ENCODE measurements around the gene TRPC6. TPM values are rescaled to one million over a fixed set of nuclear protein-coding genes. Genes with fewer than 3 reads are reported as not detected.
"Not testable (repeated sequence)": the region's sequence is repeated elsewhere in the genome, so short reads cannot be mapped to it uniquely, and the experiment has no call there.

Gene TRPC6
- polyA plus RNA-seq, 1 donor from 2014 or later, result not detected

DNA sequence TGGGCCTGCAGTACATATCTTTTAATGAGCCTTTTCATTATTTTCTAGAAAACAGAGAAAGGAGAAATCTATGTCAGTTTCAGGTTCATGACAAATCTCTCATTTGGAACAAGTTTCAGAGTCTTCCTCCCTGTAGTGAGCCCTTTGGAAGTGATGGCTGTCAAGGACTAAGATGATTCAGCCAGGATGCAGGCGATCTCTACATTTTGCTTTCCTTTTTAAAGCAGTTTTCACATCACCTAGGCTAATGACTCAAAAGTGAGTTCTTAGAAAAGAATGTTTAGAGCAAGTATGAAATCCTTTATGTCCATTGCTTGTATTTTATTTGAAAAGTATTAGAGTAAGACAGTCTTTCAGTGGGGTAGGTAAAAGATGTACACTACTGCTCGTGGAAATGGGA is 130.1 kb downstream of the TRPC6 start:
- no peak overlapping the region for H3K4me3 Mint-ChIP-seq
- no peak overlapping the region for H3K27ac Mint-ChIP-seq
- H3K27me3 Mint-ChIP-seq, result peaks cover 4% of the 10 kb centered on the region
- H3K36me3 Mint-ChIP-seq, result no peaks in the 10 kb centered on the region
- peaks cover 0 to 5% (median 2%) of the 10 kb centered on the region in 3 donors for H3K4me1 Mint-ChIP-seq
- no peaks in the 10 kb centered on the region for H3K9me3 Mint-ChIP-seq

DNA sequence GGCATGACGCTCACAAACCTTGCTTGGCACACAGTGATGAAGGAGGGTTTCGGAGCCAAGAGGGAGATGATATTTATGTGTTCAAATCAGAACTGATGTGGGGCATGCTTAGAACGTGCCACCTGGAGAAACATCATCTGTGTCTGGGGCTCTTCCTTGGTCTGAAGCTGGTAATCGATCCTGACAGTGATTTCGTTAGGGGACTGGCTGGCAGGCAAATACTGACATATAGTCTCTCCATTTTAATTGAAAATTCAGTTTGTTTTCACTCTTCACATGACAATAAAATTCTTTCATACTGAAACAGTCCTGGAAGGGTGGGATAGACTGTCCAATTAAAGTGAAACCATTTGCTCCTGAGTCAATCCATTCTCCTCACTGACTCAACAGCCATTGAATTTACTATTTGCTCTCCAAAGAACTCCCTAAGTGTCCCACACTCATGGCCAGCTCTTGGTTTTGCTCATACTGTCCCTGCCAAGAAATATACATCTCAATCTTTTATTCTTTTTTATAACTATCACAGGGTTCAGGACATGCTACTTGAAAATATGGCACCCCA is 134.8 kb downstream of the TRPC6 start:
- peaks cover 0 to 4% (median 4%) of the 10 kb centered on the region in 3 donors for H3K4me1 Mint-ChIP-seq
- H3K27ac Mint-ChIP-seq, result no peak overlapping the region
- no peaks in the 10 kb centered on the region for H3K36me3 Mint-ChIP-seq
- no peak overlapping the region for H3K4me3 Mint-ChIP-seq
- H3K27me3 Mint-ChIP-seq, result peaks cover 5% of the 10 kb centered on the region
- no peaks in the 10 kb centered on the region for H3K9me3 Mint-ChIP-seq

DNA sequence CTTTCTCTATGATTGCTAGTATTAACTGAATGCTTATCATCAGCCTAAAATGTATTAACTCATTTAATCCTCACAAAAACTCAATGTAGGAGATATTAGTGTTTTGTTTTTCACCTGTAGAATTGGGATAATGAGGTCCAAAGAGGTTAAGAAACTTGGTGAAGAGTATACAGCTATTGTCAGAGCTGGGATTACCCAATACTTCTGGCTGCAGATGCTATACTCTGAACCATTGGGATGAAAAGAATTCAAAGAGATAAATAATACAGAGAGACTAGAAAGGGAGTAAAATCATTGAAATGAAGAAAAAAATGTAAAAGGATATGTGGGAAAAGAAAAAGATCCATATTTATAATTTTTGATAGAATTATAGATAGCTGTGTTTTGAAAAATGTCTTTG is 137.1 kb downstream of the TRPC6 start:
- H3K27me3 Mint-ChIP-seq, result peaks cover 3% of the 10 kb centered on the region

DNA sequence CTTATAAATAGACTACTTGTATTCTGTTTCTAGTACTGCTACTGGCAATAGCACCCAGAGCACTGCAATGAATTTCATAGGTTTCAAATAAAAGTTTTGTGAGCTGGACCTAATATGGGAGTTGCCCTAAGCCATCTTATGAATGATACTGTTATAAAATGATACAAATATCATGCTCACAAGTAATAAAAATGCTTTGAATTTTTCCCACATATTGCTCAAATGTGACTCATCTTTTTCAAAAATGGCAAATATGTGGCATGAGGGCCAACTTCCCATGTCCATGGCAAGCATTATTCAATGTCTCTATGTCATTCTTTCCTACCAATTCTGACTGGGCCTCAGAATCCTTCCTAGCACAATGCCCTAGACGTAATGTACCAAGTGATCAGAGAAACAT is 137.6 kb downstream of the TRPC6 start:
- Mint-ChIP-seq H3K4me3 (no peak overlapping the region), H3K36me3 (peaks cover 1% of the 10 kb centered on the region), H3K4me1 (peaks cover 0 to 5% (median 5%) of the 10 kb centered on the region in 3 donors), H3K27ac (no peak overlapping the region), H3K9me3 (no peaks in the 10 kb centered on the region), H3K27me3 (peaks cover 3% of the 10 kb centered on the region)

More for the DNA sequence above, 137.1 kb downstream of the TRPC6 start:
- no peaks in the 10 kb centered on the region for H3K9me3 Mint-ChIP-seq
- no peaks in the 10 kb centered on the region for H3K36me3 Mint-ChIP-seq
- H3K4me3 Mint-ChIP-seq, result no peak overlapping the region
- H3K27ac Mint-ChIP-seq, result no peak overlapping the region
- peaks cover 0 to 5% (median 5%) of the 10 kb centered on the region in 3 donors for H3K4me1 Mint-ChIP-seq

DNA sequence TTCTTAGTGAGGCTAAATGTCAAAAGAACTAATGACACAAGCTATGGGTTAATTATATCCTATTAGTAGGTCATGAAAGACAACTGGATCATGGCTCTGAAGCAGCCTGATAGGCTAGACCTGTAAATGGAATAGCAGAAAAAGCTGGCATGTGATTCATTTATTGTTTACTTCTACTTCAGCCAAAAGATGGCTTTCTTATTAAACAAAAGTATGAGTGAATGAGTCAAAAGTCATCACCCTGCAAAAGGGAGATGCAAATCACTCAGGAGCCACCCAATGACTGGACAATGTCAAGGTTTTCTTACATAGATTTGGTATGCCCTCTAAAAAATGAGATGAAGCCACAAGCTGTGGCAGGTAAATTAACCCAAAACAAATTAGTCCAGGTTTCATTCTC is 138.0 kb downstream of the TRPC6 start:
- Mint-ChIP-seq H3K4me3 (no peak overlapping the region), H3K4me1 (peaks cover 0 to 5% (median 5%) of the 10 kb centered on the region in 3 donors), H3K36me3 (peaks cover 2% of the 10 kb centered on the region), H3K9me3 (no peaks in the 10 kb centered on the region), H3K27ac (no peak overlapping the region), H3K27me3 (peaks cover 3% of the 10 kb centered on the region)

DNA sequence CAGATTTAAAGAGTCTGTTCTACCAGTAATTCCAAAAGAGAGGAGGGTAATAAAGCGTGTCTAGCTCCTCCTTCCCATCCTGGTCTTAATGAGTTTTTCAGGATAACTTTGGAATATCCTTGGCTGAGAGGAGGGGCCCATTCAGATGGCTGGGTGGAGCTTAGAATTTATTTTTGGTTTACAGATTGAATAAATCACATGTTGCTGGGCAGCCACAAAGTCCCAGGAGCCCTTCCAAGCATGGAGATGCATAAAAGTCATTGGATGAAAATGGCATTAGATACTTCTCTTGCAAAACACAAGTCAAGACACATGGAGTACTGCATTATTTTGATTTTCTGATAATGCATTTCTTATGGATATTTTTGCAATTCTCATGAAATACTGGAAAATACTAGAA is 139.0 kb downstream of the TRPC6 start:
- Mint-ChIP-seq H3K27me3 (peaks cover 1% of the 10 kb centered on the region), H3K4me1 (peaks cover 0 to 5% (median 5%) of the 10 kb centered on the region in 3 donors), H3K4me3 (no peak overlapping the region), H3K9me3 (peaks cover 0 to 3% (median 0%) of the 10 kb centered on the region in 3 donors), H3K36me3 (peaks cover 2% of the 10 kb centered on the region), H3K27ac (no peak overlapping the region)

DNA sequence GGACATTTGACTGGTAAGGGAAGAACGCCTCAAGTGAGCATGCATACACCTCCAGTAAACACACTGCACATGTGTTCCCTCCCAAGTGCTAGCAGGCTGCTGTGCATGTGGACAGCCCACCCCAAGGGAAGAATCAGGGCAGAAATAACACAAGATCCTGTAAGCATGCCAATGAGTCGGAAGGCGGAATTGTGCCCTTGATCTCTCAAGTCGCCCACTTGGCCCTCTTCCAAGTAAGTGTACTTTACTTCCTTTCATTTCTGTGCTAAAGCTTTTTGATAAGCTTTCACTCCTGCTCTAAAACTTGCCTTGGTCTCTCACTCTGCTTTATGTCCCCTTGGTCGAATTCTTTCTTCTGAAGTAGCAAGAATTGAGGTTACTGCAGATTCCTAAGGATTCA is 139.6 kb downstream of the TRPC6 start:
- H3K4me3 Mint-ChIP-seq, result no peak overlapping the region
- H3K27ac Mint-ChIP-seq, result peak overlapping the region in 1 of 3 donors; percentile 35
- H3K4me1 Mint-ChIP-seq, result peaks cover 0 to 5% (median 5%) of the 10 kb centered on the region in 3 donors
- peaks cover 1% of the 10 kb centered on the region for H3K27me3 Mint-ChIP-seq
- H3K36me3 Mint-ChIP-seq, result peaks cover 2% of the 10 kb centered on the region
- H3K9me3 Mint-ChIP-seq, result peaks cover 0 to 3% (median 0%) of the 10 kb centered on the region in 3 donors

DNA sequence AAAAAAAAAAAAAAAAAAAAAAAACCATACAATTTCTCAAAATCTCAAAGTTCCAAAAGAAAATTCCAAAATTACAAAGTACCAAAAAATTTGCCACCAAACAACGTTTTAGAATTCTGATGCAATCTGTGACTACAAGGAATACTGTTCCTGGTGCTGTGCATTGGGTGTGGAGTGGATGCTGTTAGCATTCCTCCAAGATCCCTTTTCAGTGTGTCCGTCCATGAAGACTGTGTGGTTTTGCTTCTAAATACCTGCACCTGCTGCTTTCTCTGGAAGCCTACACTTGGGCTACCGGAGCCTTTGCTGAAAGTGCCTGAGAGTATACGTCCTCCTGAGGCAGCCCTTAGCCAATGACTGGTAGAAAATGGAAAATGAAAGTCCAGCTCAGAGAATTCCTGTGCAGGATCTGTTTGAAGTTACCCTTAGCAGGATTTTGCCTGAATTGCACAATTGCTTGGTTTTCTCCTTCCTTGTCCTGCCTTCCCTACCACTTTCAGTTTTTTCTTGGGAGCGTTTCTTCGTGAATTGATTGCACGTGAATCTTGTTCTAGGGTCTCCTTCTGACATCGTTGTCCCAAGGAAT is 140.8 kb downstream of the TRPC6 start:
- H3K9me3 Mint-ChIP-seq, result peaks cover 0 to 3% (median 3%) of the 10 kb centered on the region in 3 donors
- peaks cover 2% of the 10 kb centered on the region for H3K36me3 Mint-ChIP-seq
- H3K27ac Mint-ChIP-seq, result no peak overlapping the region
- no peak overlapping the region for H3K4me3 Mint-ChIP-seq
- H3K4me1 Mint-ChIP-seq, result peaks cover 0 to 5% (median 5%) of the 10 kb centered on the region in 3 donors
- peaks cover 3% of the 10 kb centered on the region for H3K27me3 Mint-ChIP-seq

DNA sequence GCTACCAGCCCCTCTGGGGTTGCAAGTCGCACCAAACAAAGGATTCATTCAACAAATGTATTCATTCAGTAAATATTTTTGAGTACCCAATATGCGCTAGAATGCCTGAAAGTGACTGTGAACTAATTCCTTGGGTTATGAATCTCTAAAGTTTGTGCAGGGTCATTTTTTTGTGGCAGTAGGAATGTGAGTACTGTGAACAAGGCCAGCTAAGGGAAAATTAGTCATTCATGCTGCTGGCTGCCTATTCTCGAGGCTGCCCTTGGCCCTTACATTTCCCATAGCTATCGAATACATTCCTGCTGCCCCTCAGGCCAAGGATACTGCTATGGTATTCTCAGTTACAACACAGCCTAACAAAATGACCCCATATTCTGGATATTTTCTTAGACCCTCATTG is 141.6 kb downstream of the TRPC6 start:
- Mint-ChIP-seq H3K36me3 (peaks cover 2% of the 10 kb centered on the region), H3K4me3 (no peak overlapping the region), H3K4me1 (peaks cover 0 to 5% (median 5%) of the 10 kb centered on the region in 3 donors), H3K9me3 (peaks cover 0 to 3% (median 3%) of the 10 kb centered on the region in 3 donors), H3K27ac (no peak overlapping the region), H3K27me3 (peaks cover 2% of the 10 kb centered on the region)

DNA sequence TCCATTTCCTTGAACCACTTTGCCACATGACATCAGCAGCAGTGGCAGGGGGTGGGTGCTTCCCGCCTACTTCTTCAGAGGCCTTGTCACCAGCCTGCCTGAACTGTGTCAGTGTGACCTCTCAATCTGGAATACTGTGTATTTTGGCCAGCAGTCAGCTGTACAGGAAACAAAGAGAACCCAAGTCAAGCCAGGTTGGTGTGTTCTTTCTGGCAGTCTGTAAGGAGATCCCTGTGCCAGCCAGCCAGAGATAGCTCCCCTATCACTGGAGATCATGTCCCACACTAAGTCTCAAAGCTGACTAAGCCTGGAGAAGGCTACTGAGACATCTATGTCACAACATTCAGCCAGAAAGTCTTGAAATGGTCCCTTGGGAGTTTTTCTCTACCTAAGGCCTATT is 142.1 kb downstream of the TRPC6 start:
- Mint-ChIP-seq H3K36me3 (peaks cover 2% of the 10 kb centered on the region), H3K27ac (no peak overlapping the region)

DNA sequence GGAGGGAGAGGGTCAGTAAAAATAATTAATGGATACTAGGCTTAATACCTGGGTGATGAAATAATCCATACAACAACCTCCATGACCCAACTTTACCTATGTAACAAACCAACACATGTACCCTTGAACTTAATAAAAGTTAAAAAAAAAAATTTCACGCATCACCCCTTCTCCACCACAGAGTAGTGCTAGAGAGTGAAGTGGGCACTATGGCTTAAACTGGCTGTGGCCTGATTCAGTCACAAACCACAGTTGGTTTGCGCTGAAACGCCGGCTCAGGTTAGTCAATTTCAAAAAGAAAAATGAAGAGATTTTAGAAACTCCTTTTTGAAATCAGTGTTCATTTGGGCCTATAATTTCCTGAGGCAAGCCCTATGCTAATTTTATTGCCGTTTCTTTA is 144.3 kb downstream of the TRPC6 start:
- H3K27me3 Mint-ChIP-seq, result peaks cover 10% of the 10 kb centered on the region
- peaks cover 0 to 3% (median 3%) of the 10 kb centered on the region in 3 donors for H3K9me3 Mint-ChIP-seq
- H3K27ac Mint-ChIP-seq, result no peak overlapping the region
- peaks cover 0 to 5% (median 5%) of the 10 kb centered on the region in 3 donors for H3K4me1 Mint-ChIP-seq
- H3K36me3 Mint-ChIP-seq, result peaks cover 2% of the 10 kb centered on the region
- H3K4me3 Mint-ChIP-seq, result no peak overlapping the region

More for the DNA sequence above, 142.1 kb downstream of the TRPC6 start:
- H3K9me3 Mint-ChIP-seq, result peaks cover 0 to 3% (median 3%) of the 10 kb centered on the region in 3 donors
- H3K4me1 Mint-ChIP-seq, result peaks cover 0 to 5% (median 5%) of the 10 kb centered on the region in 3 donors
- H3K27me3 Mint-ChIP-seq, result peaks cover 2% of the 10 kb centered on the region
- H3K4me3 Mint-ChIP-seq, result no peak overlapping the region

DNA sequence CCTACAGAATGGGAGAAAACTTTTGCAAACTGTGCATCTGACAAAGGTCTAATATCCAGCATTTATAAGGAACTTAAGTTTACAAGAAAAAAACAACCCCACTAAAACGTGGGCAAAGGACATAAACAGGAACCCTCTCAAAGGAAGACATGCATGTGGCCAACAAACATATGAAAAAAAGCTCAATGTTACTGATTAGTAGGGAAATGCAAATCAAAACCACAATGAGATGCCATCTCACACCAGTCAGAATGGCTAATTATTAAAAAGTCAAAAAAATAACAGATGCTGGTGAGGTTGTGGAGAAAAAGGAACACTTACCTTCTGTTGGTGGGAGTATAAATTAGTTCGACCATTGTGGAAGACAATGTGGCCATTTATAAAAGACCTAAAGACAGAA is 145.1 kb downstream of the TRPC6 start:
- H3K4me1 Mint-ChIP-seq, H3K9me3 Mint-ChIP-seq, H3K4me3 Mint-ChIP-seq, H3K27me3 Mint-ChIP-seq, H3K27ac Mint-ChIP-seq, H3K36me3 Mint-ChIP-seq: not testable (repeated sequence)

DNA sequence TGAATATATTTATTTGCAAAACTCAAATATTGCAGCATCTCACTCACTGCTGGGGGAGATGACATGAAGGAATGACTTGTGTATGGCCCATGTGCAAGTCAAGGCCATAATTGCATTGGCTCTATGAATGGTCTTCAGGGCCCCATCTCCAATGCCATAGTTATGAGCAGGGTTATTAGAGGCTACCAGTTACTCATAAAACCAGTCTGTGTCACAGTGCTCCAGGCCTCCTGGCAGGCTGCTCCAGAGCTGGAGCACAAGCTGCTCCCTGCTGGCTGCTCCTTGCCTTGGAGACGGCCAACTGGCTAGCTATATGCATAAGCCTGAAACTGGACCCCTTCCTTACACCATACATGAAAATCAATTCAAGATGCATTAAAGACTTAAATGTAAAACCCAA is 145.7 kb downstream of the TRPC6 start:
- H3K27me3 Mint-ChIP-seq, result peaks cover 10% of the 10 kb centered on the region
- H3K27ac Mint-ChIP-seq, result no peak overlapping the region
- H3K9me3 Mint-ChIP-seq, result peaks cover 0 to 3% (median 3%) of the 10 kb centered on the region in 3 donors
- H3K4me3 Mint-ChIP-seq, result no peak overlapping the region
- no peaks in the 10 kb centered on the region for H3K4me1 Mint-ChIP-seq
- H3K36me3 Mint-ChIP-seq, result peaks cover 2% of the 10 kb centered on the region

DNA sequence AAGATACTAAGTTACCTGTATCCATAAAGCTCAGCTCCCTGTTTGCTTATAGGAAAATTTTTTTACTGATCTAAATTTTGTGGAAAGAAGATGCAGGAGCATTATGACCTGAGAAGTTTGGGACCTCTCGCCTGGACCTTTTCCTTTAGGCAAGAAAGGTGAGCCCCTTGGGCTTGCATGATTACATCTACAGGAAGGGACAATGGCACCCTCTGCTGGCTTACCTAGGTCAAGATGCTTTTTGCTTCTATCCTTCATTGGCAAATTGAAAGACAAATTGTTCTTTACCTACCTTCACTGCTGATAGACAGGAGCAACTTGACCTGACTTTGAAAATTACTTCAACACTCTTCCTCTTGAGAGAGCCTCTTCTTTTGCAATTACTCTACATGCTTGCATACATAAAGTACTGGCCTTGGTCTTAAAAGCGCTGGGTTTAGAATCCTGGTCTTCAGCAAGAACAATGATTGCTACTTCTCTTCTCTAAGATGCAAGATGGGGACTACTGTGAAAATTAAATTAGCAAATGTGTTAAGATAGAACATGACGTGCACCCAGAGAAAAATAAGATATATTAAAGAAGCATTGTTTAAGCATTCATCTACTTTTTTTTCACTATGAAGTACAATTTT is 147.2 kb downstream of the TRPC6 start:
- Mint-ChIP-seq H3K27me3 (peaks cover 12% of the 10 kb centered on the region), H3K9me3 (peaks cover 0 to 3% (median 3%) of the 10 kb centered on the region in 3 donors), H3K4me3 (no peak overlapping the region), H3K27ac (no peak overlapping the region), H3K36me3 (peaks cover 2% of the 10 kb centered on the region), H3K4me1 (no peaks in the 10 kb centered on the region)

DNA sequence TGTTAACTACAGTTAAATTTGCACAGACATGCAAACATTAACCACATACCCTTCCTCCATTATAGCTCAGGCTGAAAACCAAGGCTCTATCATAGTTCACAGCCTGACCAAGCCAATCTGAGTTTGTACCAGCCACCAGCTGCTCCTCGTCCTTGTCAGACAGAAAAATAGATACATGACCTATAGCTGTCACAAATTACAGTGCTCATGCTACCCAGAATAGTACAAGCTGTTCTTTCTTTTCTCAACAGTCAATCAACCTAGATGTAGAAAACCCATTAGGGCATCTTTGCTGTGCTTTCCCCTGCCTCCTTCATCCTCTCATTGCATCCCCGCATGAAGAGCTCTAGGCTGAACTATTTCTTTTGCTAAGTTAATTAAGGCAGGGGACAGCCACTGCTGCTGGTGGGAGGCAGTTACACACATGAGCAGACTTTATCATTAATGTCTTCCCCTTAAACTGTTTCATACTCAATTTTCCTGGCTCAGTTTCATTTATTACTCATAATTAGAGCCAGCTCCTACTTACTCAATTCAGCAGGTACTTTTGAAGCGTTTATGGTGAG is 148.3 kb downstream of the TRPC6 start:
- H3K36me3 Mint-ChIP-seq, result no peaks in the 10 kb centered on the region
- peaks cover 12% of the 10 kb centered on the region for H3K27me3 Mint-ChIP-seq
- no peak overlapping the region for H3K27ac Mint-ChIP-seq
- no peak overlapping the region for H3K4me3 Mint-ChIP-seq
- peaks cover 0 to 3% (median 3%) of the 10 kb centered on the region in 3 donors for H3K9me3 Mint-ChIP-seq
- H3K4me1 Mint-ChIP-seq, result no peaks in the 10 kb centered on the region
